Posterior cingulate gyrus (tissue), 11 donors: ENCODE results near the gene ARHGAP29.
"Not testable (repeated sequence)": the region's sequence is repeated elsewhere in the genome, so short reads cannot be mapped to it uniquely, and the experiment has no call there.

Source experiments
- DNase-seq, 10 donors: peaks; one replicate each; pipeline versions ENCODE4 v3.0.0 to v3.0.0-alpha.2; 2020 to 2021; ENCODE audit warnings: mixed read lengths in 3 of 10
- intact Hi-C: fragments of 100-400 bp; cut with DNase I; formaldehyde crosslinking; loops from one replicate; pipeline ENCODE4 v1.15.1; 2023

The ARHGAP29 gene

GRCh38 chr1:94191216-94191615, 46.2 kb downstream of the ARHGAP29 start:
- no peak for DNase-seq
- intact Hi-C loops = no loop called here

DNA sequence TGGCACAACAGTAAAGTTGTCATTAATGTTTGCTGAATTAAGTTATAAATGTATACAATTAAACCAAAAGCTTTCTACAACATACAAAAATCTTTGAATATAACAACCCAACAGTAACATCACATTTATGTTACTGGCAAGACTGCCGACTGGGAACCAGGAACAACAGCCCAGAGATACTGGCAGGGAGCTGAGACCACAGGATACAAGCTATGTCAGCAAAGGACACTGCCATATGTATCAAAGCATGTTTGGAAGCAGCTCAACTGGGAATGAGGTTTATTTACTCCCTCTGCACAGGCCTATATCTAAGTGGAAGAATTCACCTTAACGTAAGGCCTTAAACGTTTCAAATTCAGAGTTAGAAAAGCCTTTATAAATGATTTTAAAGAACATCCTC, 50.4 kb downstream of the ARHGAP29 start:
- no peak for DNase-seq
- intact Hi-C loops = no loop called here

GRCh38 chr1:94183197-94183815, 54.1 kb downstream of the ARHGAP29 start:
- no peak for DNase-seq
- intact Hi-C loops = no loop called here

- intact Hi-C loops = no loop called here
- DNase-seq = no peak
Observed at GRCh38 chr1:94182191-94182590, 55.2 kb downstream of the ARHGAP29 start.

DNA sequence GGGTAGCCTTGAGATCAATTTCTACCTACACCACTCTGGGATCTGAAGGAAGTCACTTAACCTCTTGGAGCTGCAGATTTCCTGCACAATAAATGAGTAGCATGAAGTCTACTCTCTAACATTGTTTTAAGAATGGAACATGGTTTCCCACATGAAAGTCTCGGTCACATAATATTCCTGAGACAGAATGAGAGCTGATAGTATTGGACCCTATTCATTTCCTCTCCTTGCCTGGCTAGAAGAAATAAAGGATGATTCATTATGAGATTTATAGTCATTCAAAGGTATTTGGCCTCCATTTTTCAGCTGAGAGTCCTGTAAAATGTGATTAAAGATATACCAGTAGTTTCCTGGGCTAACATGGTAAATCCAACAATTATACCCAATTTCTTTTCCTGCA, 56.7 kb downstream of the ARHGAP29 start:
- intact Hi-C loops = no loop called here
- DNase-seq = no peak

GRCh38 chr1:94178901-94179300, 58.5 kb downstream of the ARHGAP29 start:
- intact Hi-C loops = no loop called here
- DNase-seq = no peak

GRCh38 chr1:94169126-94169525, 68.3 kb downstream of the ARHGAP29 start:
- no peak for DNase-seq

GRCh38 chr1:94165843-94166242, 71.5 kb downstream of the ARHGAP29 start:
- intact Hi-C loops = no loop called here
- DNase-seq = no peak

More at GRCh38 chr1:94169126-94169525, 68.3 kb downstream of the ARHGAP29 start:
- intact Hi-C loops = no loop called here

GRCh38 chr1:94164885-94165284, 72.5 kb downstream of the ARHGAP29 start:
- DNase-seq, intact Hi-C loops: not testable (repeated sequence)

DNA sequence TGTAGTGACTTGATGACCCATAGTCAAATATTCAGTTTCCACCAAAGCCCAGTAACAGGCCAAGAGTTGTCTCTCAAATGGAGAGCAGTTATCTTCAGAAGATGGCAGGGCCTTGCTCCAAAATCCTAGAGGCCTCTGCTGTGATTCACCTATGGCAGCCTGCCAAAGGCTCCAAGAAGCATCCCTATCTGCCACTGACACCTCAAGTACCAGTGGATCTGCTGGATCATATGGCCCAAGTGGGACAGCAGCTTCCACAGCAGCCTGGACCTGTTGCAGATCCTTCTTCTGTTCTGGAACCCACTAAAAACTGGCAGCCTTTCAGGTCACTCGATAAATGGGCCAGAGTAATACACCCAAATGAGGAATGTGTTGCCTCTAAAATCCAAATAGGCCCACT, 73.3 kb downstream of the ARHGAP29 start:
- intact Hi-C loops = not testable (repeated sequence)

DNA sequence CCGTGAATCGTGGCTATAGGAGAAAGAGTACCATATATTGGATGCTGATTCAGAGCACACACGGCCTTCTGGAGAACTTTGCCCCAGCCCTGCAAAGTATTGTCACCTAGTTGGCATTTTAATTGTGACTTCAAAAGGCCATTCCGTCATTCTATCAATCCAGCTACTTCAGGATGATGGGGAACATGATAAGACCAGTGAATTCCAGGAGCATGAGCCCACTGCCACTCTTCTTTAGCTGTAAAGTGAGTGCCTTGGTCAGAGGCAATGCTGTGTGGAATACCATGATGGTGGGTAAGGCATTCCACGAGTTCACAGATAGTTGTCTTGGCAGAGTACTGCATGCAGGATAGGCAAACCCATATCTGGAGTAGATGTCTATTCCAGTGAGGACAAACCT, 74.1 kb downstream of the ARHGAP29 start:
- intact Hi-C loops, DNase-seq: not testable (repeated sequence)

More for the DNA sequence above, 73.3 kb downstream of the ARHGAP29 start:
- peak in 1 of 10 donors; percentile 47 for DNase-seq

- intact Hi-C loops = no loop called here
- no peak for DNase-seq
Observed at GRCh38 chr1:94160811-94161210, 76.6 kb downstream of the ARHGAP29 start.

DNA sequence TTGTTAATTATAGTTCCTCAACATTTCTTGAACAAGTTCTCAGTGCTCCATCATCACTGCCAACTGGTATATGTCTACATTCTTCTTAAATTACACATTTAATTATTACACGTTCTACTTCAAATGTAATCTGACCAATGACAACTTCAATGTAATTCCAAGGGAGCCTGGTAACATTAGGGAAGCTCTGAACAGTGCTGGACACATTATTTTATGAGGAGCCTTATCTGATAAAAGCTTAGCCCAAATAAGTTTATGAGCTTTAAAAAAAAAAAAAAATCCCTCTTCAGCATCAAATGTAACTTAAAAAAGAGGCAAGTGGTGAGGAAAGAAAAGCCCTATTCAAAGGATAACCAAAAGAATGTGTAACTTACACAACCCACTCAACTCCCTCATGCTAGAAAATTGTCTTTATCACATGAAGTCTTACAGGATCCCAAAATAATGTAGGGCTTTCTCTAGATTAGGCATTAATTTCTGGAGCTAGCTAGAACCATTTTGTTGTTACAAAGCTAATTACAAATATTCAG, 81.2 kb downstream of the ARHGAP29 start:
- no peak for DNase-seq
- intact Hi-C loops = no loop called here

- intact Hi-C loops = no loop called here
- DNase-seq = no peak
Observed at GRCh38 chr1:94154989-94155388, 82.4 kb downstream of the ARHGAP29 start.

DNA sequence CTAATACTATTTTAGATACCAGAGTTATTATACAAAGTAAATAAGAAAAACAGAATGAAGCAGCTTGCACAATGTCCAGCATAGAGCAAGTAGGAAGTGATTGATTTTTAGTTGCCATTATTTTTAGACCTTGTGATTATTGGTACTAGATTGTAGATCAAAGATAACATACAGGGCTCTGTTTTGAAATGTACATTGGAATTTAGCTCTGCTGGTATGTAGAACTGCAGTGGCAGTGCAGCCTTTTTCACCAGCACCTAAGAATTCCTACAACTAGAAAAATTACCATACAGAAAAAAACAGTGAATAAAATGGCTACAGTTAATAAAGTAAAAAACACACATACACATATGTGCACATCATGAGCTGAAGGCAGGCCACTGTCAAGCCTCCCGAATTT, 84.3 kb downstream of the ARHGAP29 start:
- DNase-seq = no peak
- intact Hi-C loops = no loop called here

- DNase-seq, intact Hi-C loops: not testable (repeated sequence)
Observed at GRCh38 chr1:94149166-94149565, 88.2 kb downstream of the ARHGAP29 start.

DNA sequence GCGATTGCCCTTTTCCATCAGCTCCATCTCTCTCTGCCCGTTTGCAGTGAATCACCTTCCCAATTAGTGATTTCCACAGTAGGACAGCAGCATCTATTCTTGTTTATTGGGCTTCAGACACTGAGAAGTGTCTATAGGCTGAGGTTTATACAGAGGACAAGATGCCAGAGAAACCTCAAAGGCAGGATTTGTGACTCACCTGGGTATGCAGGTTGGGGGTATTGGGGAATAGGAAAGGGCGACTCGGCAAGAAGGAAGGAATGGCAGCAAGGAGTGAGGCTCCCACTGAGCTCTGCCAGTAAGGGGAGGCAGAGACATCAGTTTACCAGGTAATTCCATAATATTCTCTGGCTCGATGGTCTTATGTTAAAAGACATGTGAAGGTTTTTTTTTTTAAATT, 91.1 kb downstream of the ARHGAP29 start:
- intact Hi-C loops = no loop called here
- DNase-seq = no peak

- intact Hi-C loops = no loop called here
- no peak for DNase-seq
Observed at GRCh38 chr1:94144836-94145235, 92.5 kb downstream of the ARHGAP29 start.

- intact Hi-C loops = no loop called here
Observed at GRCh38 chr1:94143809-94144176, 93.6 kb downstream of the ARHGAP29 start.

GRCh38 chr1:94143173-94143808, 94.1 kb downstream of the ARHGAP29 start:
- intact Hi-C loops = no loop called here
- DNase-seq = no peak

More at GRCh38 chr1:94143809-94144176, 93.6 kb downstream of the ARHGAP29 start:
- no peak for DNase-seq

GRCh38 chr1:94142583-94142982, 94.8 kb downstream of the ARHGAP29 start:
- intact Hi-C loops = no loop called here
- no peak for DNase-seq

DNA sequence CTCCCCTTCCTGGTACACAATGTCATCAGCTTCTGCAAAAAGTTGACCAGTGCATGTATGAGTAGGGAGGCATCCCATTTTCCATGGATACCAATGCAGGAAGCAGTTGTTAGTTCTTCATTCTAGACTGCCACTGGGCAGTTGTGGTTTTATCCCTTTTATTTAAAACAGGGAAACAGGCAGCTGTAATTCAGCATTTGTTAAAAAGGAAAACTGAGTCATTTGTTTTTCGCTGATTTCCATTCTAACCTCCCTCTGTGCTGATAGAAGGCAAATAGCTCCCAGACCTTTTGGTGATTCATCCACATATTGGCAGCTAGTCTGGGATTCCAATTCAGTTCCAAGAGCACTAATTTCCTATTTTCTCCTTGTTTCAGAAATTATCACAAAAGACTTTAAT, 95.4 kb downstream of the ARHGAP29 start:
- intact Hi-C loops = no loop called here
- DNase-seq = no peak
